ENCODE data around the gene CACNA1A.

Gene CACNA1A

GRCh38 chr19:13404236-13404635 lies 102.0 kb downstream of the CACNA1A start:
- H3F3A ChIP-seq (ENCODE audit: insufficient read depth): no peaks in the 10 kb centered on the region
- TF ChIP-seq, protein P1, sequence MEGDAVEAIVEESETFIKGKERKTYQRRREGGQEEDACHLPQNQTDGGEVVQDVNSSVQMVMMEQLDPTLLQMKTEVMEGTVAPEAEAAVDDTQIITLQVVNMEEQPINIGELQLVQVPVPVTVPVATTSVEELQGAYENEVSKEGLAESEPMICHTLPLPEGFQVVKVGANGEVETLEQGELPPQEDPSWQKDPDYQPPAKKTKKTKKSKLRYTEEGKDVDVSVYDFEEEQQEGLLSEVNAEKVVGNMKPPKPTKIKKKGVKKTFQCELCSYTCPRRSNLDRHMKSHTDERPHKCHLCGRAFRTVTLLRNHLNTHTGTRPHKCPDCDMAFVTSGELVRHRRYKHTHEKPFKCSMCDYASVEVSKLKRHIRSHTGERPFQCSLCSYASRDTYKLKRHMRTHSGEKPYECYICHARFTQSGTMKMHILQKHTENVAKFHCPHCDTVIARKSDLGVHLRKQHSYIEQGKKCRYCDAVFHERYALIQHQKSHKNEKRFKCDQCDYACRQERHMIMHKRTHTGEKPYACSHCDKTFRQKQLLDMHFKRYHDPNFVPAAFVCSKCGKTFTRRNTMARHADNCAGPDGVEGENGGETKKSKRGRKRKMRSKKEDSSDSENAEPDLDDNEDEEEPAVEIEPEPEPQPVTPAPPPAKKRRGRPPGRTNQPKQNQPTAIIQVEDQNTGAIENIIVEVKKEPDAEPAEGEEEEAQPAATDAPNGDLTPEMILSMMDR (IDR thresholded peaks at IDR 0.05; ENCODE audit: insufficient read depth, low read length, poor library complexity, severe bottlenecking): no peak
- TF ChIP-seq EZH2phosphoT487 (conservative IDR thresholded peaks at IDR 0.05; ENCODE audit: low read length): no peak
- no peaks in the 10 kb centered on the region for H3K36me3 ChIP-seq (ENCODE audit: low read length)

DNA sequence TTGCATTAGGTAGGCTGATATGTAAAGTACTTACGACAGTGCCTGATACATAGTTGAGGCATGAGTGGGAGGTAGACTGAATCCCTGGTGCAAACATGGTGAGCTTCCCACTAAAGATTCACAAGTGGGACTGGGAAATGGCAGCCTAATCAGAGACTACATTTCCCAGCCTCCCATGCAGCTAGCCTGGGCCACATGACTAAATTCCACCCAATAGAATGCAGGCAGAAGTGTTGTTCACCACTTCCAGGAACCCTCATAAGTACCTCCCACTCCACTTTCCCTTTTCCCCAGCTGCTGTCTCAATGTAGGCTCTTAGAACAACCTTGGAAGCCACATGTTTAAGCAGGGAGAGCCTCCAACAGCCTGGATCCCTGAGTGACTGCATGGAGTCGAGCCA lies 104.9 kb downstream of the CACNA1A start:
- no peaks in the 10 kb centered on the region for H3K36me3 ChIP-seq (ENCODE audit: low read length)
- no peak for TF ChIP-seq EZH2phosphoT487 (conservative IDR thresholded peaks at IDR 0.05; ENCODE audit: low read length)
- TF ChIP-seq, protein P1 (IDR thresholded peaks at IDR 0.05; ENCODE audit: insufficient read depth, low read length, poor library complexity, severe bottlenecking): no peak
- no peak overlapping the region for H3K4me2 ChIP-seq (ENCODE audit: low read depth, low read length, poor library complexity, severe bottlenecking)
- H4K20me1 ChIP-seq (ENCODE audit: low read depth, low read length): no peaks in the 10 kb centered on the region
- H3K9ac ChIP-seq (ENCODE audit: low read length): no peak overlapping the region
- H2AFZ ChIP-seq (ENCODE audit: low read depth, low read length, severe bottlenecking): no peak overlapping the region
- no peaks in the 10 kb centered on the region for H3K9me3 ChIP-seq (ENCODE audit: insufficient read depth, low read length)
- H3K4me3 ChIP-seq (ENCODE audit: insufficient read depth, low read length, poor library complexity, severe bottlenecking): no peak overlapping the region
- no peaks in the 10 kb centered on the region for H3F3A ChIP-seq (ENCODE audit: insufficient read depth)
- no peak overlapping the region for H3K27ac ChIP-seq (ENCODE audit: low read depth, low read length)
- no peaks in the 10 kb centered on the region for H3K79me2 ChIP-seq (ENCODE audit: insufficient read depth, low read length)
- H3K27me3 ChIP-seq (ENCODE audit: low read length): no peaks in the 10 kb centered on the region
- no peaks in the 10 kb centered on the region for H3K9me2 ChIP-seq (replicated peaks; ENCODE audit: insufficient read depth, low read length)

More at GRCh38 chr19:13404236-13404635, 102.0 kb downstream of the CACNA1A start:
- no peak overlapping the region for H3K9ac ChIP-seq (ENCODE audit: low read length)
- no peaks in the 10 kb centered on the region for H3K27me3 ChIP-seq (ENCODE audit: low read length)
- H3K27ac ChIP-seq (ENCODE audit: low read depth, low read length): no peak overlapping the region
- no peak overlapping the region for H3K4me2 ChIP-seq (ENCODE audit: low read depth, low read length, poor library complexity, severe bottlenecking)
- H2AFZ ChIP-seq (ENCODE audit: low read depth, low read length, severe bottlenecking): no peak overlapping the region
- H3K79me2 ChIP-seq (ENCODE audit: insufficient read depth, low read length): no peaks in the 10 kb centered on the region
- H3K9me2 ChIP-seq (replicated peaks; ENCODE audit: insufficient read depth, low read length): no peaks in the 10 kb centered on the region
- no peak overlapping the region for H3K4me3 ChIP-seq (ENCODE audit: insufficient read depth, low read length, poor library complexity, severe bottlenecking)
- H4K20me1 ChIP-seq (ENCODE audit: low read depth, low read length): no peaks in the 10 kb centered on the region
- H3K9me3 ChIP-seq (ENCODE audit: insufficient read depth, low read length): no peaks in the 10 kb centered on the region

DNA sequence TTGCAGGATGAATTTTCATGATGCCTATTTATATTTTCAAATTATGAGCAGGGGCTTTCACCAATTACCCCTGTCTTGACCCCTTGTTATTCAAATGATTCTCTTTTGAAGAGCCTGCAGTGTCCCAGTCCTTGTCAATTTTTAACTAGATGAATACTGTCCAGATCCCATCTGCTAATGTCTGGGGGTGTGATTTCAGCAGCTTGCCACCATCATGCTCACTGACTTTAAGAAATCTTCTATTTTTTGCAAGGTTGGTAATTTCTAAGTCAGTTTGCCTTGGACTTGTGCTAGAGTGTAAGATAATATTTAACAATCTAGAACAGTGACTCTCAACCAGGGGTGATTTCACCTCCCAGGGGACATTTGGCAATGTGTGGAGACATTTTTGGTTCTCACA lies 106.0 kb downstream of the CACNA1A start:
- Histone ChIP-seq H4K20me1 (ENCODE audit: low read depth, low read length) (no peaks in the 10 kb centered on the region), H3K4me2 (ENCODE audit: low read depth, low read length, poor library complexity, severe bottlenecking) (no peak overlapping the region), H3K27me3 (ENCODE audit: low read length) (no peaks in the 10 kb centered on the region), H3K79me2 (ENCODE audit: insufficient read depth, low read length) (no peaks in the 10 kb centered on the region), H2AFZ (ENCODE audit: low read depth, low read length, severe bottlenecking) (no peak overlapping the region), H3F3A (ENCODE audit: insufficient read depth) (no peaks in the 10 kb centered on the region), H3K27ac (ENCODE audit: low read depth, low read length) (no peak overlapping the region), H3K4me3 (ENCODE audit: insufficient read depth, low read length, poor library complexity, severe bottlenecking) (no peak overlapping the region), H3K36me3 (ENCODE audit: low read length) (no peaks in the 10 kb centered on the region), H3K9me2 (replicated peaks; ENCODE audit: insufficient read depth, low read length) (no peaks in the 10 kb centered on the region), H3K9me3 (ENCODE audit: insufficient read depth, low read length) (no peaks in the 10 kb centered on the region), H3K9ac (ENCODE audit: low read length) (no peak overlapping the region)
- TF ChIP-seq, protein P1 (IDR thresholded peaks at IDR 0.05; ENCODE audit: insufficient read depth, low read length, poor library complexity, severe bottlenecking): no peak
- TF ChIP-seq EZH2phosphoT487 (conservative IDR thresholded peaks at IDR 0.05; ENCODE audit: low read length): no peak

All from SU-DHL-6 (cell line).